Thoracic aorta (tissue), 2 donors: ENCODE results near the gene MOK. TPM values are rescaled to one million over a fixed set of nuclear protein-coding genes. Genes with fewer than 3 reads are reported as not detected.

ENCODE experiments used
- ATAC-seq: fragments of 150-250 bp; one replicate; pipeline ENCODE4 v1.8.0; 2017; ENCODE audit warnings: low read depth; ENCODE audit not compliant: insufficient number of reproducible peaks, low FRiP score
- DNase-seq: peaks from one replicate; pipeline ENCODE4 v3.0.0-alpha.2; 2020; ENCODE audit warnings: low spot score
- H3K27ac ChIP-seq, 2 donors: fragments of 200-600 bp; sonication (generic); 1 replicate in 1 of 2; 2 replicates in 1 of 2; pipeline ENCODE4 v1.5.1; 2016; ENCODE audit warnings: mild to moderate bottlenecking in 2 of 2, moderate library complexity in 2 of 2
- H3K27me3 ChIP-seq: fragments of 200-600 bp; sonication (generic); replicated peaks from 2 replicates; pipeline ENCODE4 v1.6.0; 2016; ENCODE audit warnings: mild to moderate bottlenecking; ENCODE audit not compliant: insufficient read depth
- H3K36me3 ChIP-seq: fragments of 200-600 bp; sonication (generic); one replicate; pipeline ENCODE4 v1.5.1; 2016
- H3K4me1 ChIP-seq, 2 donors: fragments of 200-600 bp; sonication (generic); 1 replicate in 1 of 2; 2 replicates in 1 of 2; pipeline versions ENCODE4 v1.5.1 to v1.6.0; 2016; ENCODE audit warnings: low read depth in 2 of 2, mild to moderate bottlenecking in 1 of 2; ENCODE audit not compliant: control insufficient read depth in 1 of 2
- H3K4me3 ChIP-seq: fragments of 200-600 bp; sonication (generic); 2 replicates; pipeline ENCODE4 v1.5.1; 2016; ENCODE audit warnings: mild to moderate bottlenecking
- H3K9me3 ChIP-seq: fragments of 200-600 bp; sonication (generic); 2 replicates; pipeline ENCODE4 v1.5.1; 2016
- CTCF ChIP-seq: fragments of 200-600 bp; sonication (generic); IDR thresholded peaks from one replicate; pipeline ENCODE4 v1.5.1; 2019; ENCODE audit warnings: antibody characterized with exemption
- total RNA-seq, 2 donors: library from RNA; depleted of rRNA; stranded (reverse); fragments of >200 nt; gene quantifications; one replicate each; pipeline versions ENCODE4 v1.1.0 to v1.2.3, GENCODE V29; 2016

MOK gene
- total RNA-seq, 2 donors from 2014 or later: 15.0 to 41.0 TPM

- H3K27ac ChIP-seq: no peak overlapping the region
- DNase-seq (no peak), ATAC-seq (no peak)
- H3K4me3 ChIP-seq: no peak overlapping the region
- TF ChIP-seq CTCF: no peak
- no peaks in the 10 kb centered on the region for H3K9me3 ChIP-seq
- no peaks in the 10 kb centered on the region for H3K4me1 ChIP-seq
- H3K27me3 ChIP-seq: no peaks in the 10 kb centered on the region
- peaks cover 18% of the 10 kb centered on the region for H3K36me3 ChIP-seq
Measured at GRCh38 chr14:102201353-102201738, 103.6 kb downstream of the MOK start.

DNA sequence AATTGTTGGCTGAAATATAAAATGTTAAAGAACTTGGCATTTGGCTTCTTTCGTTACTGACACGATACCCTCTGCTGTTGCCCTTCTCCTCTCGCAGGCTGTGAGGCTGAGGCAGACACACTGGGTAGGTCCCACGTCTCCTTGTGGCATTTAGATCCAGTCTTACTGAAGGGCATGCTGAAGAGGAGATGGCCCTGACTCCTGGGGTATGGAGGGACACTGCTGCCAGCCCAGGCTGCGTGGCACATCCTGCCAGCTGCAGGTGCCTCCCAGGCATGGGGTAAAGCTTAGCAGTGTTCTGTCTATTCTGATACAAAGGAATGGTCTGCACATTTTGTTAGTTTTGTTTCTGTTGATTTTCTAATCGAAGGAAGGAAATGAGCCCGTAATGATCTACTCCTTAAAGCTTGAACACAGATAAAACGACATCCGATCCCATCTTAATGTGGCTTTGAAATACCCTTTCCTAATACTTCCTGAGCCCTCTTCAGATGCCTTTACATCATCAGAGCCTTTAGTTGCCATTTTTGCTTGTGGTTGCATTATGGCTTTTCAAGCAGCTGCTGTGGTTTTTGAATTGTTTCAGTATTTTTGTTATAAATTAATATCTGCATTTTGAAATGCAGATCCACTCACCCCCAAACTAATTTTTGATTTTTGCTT is 104.1 kb downstream of the MOK start:
- no peak for ATAC-seq

DNA sequence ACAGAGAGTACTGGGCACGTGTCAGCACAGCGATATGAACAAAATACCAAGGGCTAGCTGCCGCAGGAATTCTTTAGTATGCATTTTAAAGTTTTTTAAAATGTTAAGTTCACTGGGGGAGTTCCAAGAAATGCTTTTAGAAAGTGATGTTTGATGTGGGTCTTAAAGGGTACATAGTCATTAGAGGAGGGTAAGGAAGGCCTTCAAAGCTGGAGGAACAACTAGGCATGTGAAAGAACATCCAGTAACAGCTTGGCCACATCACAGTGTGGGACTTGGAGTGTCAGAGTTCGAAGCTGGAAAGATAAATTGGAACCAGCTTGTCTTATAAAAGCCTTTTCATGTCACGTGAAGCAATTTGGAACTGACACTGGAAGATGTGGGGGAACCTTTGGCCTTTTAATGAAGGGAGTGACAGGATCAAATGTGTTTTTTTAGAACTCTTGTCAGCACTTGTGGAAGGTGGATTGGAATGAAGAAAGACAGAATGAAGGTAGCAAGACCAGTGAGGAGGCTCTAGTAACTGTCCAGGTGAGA is 107.6 kb downstream of the MOK start:
- DNase-seq: no peak
- peaks cover 5% of the 10 kb centered on the region for H3K36me3 ChIP-seq
- H3K9me3 ChIP-seq: no peaks in the 10 kb centered on the region
- no peaks in the 10 kb centered on the region for H3K27me3 ChIP-seq
- no peak overlapping the region for H3K27ac ChIP-seq
- H3K4me1 ChIP-seq: no peaks in the 10 kb centered on the region
- no peak for ATAC-seq
- no peak for TF ChIP-seq CTCF
- H3K4me3 ChIP-seq: no peak overlapping the region

More for the DNA sequence above, 104.1 kb downstream of the MOK start:
- H3K27me3 ChIP-seq: no peaks in the 10 kb centered on the region
- H3K9me3 ChIP-seq: no peaks in the 10 kb centered on the region
- H3K4me1 ChIP-seq: no peaks in the 10 kb centered on the region
- peaks cover 18% of the 10 kb centered on the region for H3K36me3 ChIP-seq
- no peak for DNase-seq
- no peak overlapping the region for H3K27ac ChIP-seq
- no peak for TF ChIP-seq CTCF
- H3K4me3 ChIP-seq: no peak overlapping the region

DNA sequence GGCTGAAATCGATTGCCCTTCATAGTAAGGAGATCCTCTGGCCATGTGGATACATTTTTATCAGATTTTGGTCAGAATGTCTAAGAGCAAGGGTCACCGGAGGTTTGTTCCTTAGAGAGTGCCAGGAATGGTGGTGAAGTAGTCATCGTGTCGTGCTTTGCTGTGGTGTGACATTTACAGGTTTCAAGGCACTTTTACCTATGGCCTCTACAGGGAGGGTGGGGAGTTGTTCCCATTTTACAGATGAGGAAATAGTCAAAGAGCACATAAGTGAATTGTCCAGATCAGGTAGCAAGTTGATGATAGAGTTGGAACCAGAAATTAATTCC is 108.1 kb downstream of the MOK start:
- ATAC-seq (no peak), DNase-seq (no peak)
- H3K27me3 ChIP-seq: no peaks in the 10 kb centered on the region
- peaks cover 5% of the 10 kb centered on the region for H3K36me3 ChIP-seq
- H3K4me3 ChIP-seq: no peak overlapping the region
- no peaks in the 10 kb centered on the region for H3K9me3 ChIP-seq
- no peak for TF ChIP-seq CTCF
- H3K4me1 ChIP-seq: no peaks in the 10 kb centered on the region
- no peak overlapping the region for H3K27ac ChIP-seq

DNA sequence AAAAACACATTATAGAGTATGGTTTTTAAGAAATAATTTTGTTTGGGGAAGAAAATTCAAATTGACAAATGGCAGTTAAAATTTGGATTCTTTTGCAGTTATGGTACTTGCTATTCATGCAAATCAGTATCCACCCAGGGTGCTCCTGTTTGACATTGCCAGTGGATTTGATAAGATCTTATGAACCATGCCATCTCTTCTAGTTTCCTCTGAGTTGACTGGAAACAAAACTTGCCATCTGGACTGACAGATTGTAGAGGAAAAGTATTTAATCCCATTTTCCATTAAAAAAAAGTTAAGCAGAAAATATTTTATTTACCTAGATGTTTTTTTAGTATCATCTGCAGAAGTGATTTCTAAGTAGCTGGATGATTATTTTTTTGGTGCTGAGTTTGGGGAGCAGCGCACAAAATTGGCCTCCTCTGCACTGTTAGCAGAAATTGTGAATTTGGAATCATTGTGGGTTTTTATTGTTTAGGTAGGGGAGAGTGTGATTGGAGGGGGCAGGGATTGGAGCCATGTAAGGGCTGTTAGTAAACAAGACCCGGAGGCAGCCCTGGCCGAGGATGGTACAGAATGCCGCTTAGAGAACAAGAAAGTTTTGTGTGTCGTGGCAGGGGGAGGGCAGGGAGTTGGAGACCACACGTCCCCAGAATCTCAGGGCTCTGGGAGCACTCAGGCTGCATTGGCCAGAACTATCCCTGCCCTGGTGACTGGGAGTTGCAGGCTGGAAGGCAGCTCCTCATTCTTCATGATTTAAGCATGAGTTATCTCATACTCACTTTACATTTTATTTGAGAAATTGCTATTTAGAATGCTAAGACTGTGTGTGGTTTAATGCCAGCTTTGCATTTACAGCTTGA is 108.7 kb downstream of the MOK start:
- ATAC-seq (no peak), DNase-seq (no peak)
- Histone ChIP-seq H3K4me3 (no peak overlapping the region), H3K27ac (no peak overlapping the region), H3K9me3 (no peaks in the 10 kb centered on the region), H3K36me3 (peaks cover 5% of the 10 kb centered on the region), H3K4me1 (no peaks in the 10 kb centered on the region), H3K27me3 (no peaks in the 10 kb centered on the region)
- no peak for TF ChIP-seq CTCF
